ENCODE data around the gene PDRG1.
"Not testable (repeated sequence)": the region's sequence is repeated elsewhere in the genome, so short reads cannot be mapped to it uniquely, and the experiment has no call there.

PDRG1 gene

DNA sequence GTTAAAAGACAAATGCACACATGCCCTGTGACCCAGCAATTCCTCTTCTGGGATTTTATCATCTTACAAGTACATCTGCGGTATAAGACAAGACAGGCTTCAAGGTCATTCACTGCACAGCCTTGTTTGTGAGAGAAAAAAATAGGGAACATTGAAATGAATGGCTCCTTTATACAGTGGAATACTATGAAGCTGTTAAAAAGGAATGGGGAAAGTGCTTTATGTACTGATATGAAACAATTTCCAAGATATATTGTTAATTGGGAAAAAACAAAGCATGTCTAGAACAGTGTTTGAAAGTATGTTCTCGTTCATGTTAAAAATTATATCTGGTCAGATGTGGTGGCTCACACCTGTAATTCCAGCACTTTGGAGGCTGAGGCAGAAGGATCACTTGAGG, 25.4 kb downstream of the PDRG1 start:
- no peak for DNase-seq (ENCODE audit: low read depth)

DNA sequence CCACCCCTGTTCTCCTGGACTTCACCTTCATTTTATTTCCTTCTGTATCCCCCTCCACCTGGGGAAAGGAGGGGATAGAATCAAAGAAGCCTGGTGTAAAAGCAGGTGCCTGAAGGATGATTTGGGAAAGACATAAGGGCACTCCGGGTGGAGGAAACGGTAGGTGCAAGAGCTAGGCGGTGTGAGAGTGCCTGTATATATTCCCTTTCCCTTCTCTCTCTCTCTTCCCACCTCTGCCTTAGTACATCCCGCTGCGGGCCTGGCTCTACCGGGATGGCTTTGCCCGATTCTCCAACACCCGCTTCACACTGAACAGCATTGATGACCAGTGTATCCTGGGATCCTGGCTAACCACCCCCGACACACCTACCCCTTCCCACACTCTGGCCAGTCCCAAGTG, 26.2 kb downstream of the PDRG1 start:
- DNase-seq (ENCODE audit: low read depth): no peak

GRCh38 chr20:31924561-31924960, 27.3 kb downstream of the PDRG1 start:
- DNase-seq (ENCODE audit: low read depth): no peak

DNA sequence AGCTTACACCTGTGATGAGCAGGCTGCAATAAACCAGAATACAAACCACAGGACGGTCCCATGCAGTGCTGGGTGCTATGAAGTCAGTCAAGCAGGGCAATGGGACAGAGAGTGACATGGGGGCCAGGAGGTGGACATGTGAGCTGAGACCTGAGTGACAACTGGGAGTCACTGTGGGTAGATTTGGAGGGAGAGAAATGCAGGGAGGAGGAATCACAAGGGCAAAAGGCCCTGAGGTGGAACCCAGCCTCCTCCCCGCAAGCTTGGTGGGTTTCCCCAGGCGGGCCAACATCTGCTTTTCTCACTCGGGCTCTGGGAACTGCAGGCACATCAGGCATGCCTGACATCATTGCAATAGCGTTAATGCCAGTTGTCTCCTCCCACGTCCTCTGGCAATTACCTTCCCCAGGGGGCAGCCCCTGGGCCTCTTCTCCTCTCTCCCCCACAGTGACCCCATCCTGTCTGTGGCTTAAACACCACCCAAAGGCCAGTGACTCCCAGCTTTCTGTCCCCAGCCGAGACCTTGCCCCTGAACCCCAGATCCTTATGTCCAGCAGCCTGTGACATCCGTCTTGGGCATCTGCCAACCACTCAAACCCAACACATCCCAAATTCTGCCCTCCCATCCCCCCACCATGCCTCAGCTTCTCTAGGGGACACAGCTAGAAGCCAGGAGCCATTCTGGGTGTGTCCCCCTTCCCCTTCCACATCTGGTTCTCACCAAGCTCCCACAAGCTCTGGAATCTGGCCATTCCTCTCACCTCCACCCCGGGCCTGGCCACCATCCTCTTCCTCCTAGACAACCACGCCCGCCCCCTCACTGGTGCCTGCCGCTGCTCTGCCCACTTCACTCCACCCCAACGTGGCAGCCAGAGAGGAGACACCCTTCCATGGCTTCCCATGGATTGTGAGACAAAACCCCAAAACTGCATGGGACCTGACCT, 28.2 kb downstream of the PDRG1 start:
- DNase-seq (ENCODE audit: low read depth): no peak

DNA sequence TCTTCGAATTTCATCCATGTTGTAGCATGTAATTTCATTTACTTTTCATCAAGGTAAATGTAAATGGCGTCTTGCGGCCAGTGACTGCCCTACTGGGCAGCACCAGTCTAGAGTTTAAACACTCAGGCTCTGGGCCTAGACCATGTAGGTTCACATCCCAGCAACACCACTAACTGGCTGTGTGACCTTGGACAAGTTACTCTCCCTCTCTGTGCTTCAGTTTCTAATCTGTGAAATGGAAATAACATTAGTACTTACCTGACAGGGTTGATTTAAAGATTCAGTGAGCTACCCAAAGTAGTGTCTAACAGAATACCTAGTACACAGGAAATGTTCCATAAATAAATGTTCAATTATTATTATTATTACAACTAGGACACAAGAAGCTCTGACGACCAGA, 29.3 kb downstream of the PDRG1 start:
- DNase-seq (ENCODE audit: low read depth): no peak

GRCh38 chr20:31922181-31922580, 29.7 kb downstream of the PDRG1 start:
- no peak for DNase-seq (ENCODE audit: low read depth)

- not testable (repeated sequence) for DNase-seq (ENCODE audit: low read depth)
These were observed 30.4 kb downstream of the PDRG1 start for GRCh38 chr20:31921480-31921879.

DNA sequence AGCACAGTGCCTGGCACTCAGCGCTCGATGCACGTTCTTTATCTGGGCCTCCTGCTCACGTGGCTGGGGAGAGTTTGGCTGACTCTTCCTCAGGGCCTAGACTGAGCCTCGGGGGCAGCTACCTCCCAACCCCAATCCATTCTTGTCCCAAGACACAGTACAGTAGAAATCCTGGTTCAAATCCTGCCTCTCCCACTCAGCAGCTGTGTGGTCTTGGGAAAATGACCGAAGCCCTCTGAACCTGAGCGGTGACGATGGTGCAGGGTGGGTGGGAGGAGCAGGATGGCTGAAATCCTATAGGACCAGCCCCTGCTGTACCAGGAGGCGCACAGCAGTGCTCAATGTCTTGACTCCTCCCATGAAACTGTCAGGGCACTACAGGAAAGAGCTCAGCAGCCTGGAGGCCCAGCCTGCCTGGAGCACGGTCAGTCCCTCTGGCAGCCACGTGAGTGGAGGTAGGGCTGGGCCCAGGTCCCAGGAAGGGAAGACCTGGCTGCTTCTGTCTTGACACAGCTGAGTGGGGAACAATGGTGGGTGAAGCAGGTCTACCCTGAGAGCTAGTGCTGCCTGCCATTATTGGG, 31.5 kb downstream of the PDRG1 start:
- no peak for DNase-seq (ENCODE audit: low read depth)

GRCh38 chr20:31919410-31920155, 32.3 kb downstream of the PDRG1 start:
- DNase-seq (ENCODE audit: low read depth): no peak

- DNase-seq (ENCODE audit: low read depth): no peak
These were observed 33.3 kb downstream of the PDRG1 start for GRCh38 chr20:31918466-31919105.

GRCh38 chr20:31917962-31918412, 33.9 kb downstream of the PDRG1 start:
- not testable (repeated sequence) for DNase-seq (ENCODE audit: low read depth)

DNA sequence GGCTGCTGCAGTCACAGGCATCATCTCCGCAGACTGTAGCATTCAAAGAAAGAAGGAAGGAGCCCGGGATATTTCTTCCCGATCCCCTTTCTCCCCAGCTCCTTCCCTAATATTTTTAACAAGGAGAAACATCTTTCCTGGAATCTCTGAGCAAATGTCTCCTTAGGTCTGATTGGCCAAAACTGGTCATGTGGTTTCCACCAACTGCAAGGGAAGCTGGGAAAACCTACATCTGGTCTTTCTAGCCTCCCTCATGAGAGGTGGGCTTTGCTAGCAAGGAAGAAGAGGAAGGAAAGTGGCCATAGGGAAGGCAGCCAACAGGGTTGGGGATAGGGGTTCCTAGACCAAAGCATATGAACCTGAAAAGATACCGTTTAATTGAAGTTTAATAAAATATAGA, 35.1 kb downstream of the PDRG1 start:
- no peak for DNase-seq (ENCODE audit: low read depth)

GRCh38 chr20:31915491-31916280, 36.2 kb downstream of the PDRG1 start:
- no peak for DNase-seq (ENCODE audit: low read depth)

GRCh38 chr20:31914170-31914569, 37.7 kb downstream of the PDRG1 start:
- DNase-seq (ENCODE audit: low read depth): no peak

DNA sequence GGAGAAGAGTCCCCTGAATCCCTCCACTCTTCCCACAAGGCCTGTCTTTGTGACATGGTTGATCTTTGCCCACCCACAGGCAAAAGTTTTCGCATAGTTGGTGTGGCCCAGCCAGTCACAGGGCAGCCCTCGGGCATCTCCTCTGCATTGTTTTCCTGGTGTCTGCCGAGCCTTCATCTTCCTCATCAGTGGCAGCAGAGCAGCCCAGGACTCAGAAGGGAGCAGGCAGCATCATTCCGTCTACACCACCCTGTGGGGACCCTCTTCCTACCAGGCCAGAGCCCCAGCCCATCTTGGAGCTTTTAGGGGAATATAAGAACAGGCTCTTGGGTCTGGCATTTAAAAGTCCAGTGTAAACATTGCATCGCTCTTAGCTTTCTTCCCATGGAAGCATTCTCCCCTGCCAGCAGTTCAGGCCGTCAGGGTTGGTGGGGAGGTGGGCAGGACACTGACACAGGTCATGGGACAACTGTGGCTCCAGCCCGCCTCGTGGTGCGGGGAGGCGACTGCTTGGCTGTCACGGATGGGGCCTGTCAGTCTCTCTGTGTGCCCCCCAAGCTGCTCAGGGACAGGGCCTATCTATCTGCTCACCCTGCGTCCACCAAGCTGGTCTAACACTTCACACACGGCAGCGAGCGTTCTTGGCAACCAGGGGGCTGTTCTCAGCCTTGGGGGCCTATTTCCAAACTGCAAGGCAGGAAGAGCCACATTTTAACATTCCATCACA, 38.3 kb downstream of the PDRG1 start:
- DNase-seq (ENCODE audit: low read depth): no peak

DNA sequence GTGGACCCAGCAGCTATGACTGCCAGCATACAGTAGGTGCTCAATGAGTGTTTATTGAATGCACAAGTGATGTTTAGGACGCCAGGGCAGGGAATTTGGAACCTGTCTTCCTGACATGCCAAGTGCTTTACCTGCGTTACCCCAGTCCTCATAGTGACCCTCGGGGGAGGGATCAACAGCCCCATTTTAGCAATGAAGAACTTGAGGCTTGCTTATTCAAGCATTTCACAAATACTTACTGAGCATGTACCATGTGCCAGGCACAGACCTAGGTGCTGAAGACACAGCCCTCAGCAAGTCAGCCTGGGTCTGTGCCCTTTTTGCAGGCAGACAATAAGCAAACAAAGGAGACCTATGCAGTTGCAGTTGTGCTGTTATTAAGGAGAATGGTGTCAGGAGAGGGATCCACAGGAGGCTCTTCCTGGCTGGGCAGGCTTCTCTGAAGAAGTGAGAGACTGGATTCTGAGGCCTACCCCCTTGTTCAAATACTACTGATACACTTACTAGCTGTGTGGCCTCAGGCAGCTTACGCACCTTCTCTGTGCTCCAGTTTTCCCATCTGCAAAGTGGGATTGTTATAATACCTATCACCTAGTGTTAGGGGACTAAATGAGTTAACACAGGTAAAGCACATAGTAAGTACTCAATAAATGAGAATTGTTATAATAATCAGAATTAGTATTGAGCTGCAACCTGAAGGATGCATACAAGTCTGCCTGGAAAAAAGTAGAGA, 41.6 kb downstream of the PDRG1 start:
- no peak for DNase-seq (ENCODE audit: low read depth)

- no peak for DNase-seq (ENCODE audit: low read depth)
These were observed 42.4 kb downstream of the PDRG1 start for GRCh38 chr20:31909253-31910070.

DNA sequence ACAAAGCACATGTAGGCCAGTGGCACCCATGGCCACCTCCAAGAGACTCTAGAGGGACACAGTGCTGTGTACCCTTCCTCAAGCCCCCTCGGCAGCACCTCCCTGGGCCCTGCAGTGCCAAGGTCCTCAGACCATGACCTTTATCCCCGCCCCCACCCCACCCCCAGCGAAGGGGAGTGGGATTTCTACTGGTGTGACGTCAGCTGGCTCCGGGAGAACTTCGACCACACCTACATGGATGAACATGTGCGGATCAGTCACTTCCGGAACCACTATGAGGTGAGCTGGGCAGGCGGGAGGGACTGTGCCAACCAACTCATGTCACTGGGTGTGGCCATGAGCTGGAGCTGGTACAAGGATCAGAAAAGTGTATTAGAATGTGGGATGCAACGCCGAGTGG, 43.4 kb downstream of the PDRG1 start:
- no peak for DNase-seq (ENCODE audit: low read depth)

GRCh38 chr20:31908016-31908415, 43.8 kb downstream of the PDRG1 start:
- no peak for DNase-seq (ENCODE audit: low read depth)
